ENCODE measurements around the gene TMBIM6. TPM values are rescaled to one million over a fixed set of nuclear protein-coding genes. Genes with fewer than 3 reads are reported as not detected.

The TMBIM6 gene
- polyA plus RNA-seq, 3 donors: 315 to 1,453 (median 1,396) TPM

DNA sequence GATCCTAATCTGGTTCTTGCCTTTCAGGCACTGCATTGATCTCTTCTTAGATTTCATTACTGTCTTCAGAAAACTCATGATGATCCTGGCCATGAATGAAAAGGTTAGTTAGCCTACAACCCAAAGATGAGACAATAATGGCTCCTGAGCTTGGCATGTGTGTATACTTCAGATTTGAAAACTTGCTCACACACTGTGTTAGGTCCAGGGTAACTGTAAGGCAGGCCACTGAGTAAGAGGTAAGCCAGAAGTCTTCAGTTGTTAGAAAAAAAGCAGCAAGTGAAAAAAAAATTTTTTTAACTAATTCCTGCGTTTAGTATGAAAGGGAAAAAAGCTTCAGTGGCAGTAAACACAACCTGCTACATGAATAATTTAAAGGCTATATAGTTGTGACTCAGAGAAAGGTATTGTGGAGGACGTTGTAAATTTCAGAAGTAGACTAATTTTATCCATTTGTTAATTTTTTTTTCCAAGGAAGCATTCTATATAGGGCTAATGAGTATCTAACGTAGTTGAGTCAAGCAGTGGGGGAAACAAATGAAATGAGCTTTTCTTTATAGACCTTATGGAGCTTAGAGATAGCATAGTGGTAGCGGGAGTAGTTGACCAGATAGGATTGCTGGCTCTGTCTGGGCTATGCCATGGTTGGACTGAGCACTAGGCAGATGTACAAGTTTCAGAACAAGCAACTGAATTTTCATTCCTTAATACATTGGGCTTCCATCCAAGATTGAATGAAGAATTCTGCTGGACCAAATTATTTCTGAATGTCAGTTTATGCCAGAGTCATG, 20.5 kb downstream of the TMBIM6 start:
- intact Hi-C loops (cut with micrococcal nuclease): no loop called here
- Histone ChIP-seq H3K27ac (ENCODE audit: low read depth in 1 of 2, low read length in 2 of 2) (peak overlapping the region in 1 of 2 donors; percentile 59), H3K4me1 (ENCODE audit: control insufficient read depth in 1 of 2, insufficient read depth in 2 of 2, low read length in 2 of 2) (no peaks in the 10 kb centered on the region), H3K27me3 (ENCODE audit: control insufficient read depth in 2 of 2, insufficient read depth in 2 of 2, low read length in 2 of 2) (no peaks in the 10 kb centered on the region), H3K36me3 (replicated peaks in 1 of 2; ENCODE audit: control insufficient read depth in 1 of 2, insufficient read depth in 2 of 2, low read length in 2 of 2) (peaks cover 82 to 85% of the 10 kb centered on the region in 2 donors), H3K79me2 (ENCODE audit: insufficient read depth, low read length) (peaks cover 4% of the 10 kb centered on the region), H4K20me1 (ENCODE audit: insufficient read depth, low read length) (peaks cover 73% of the 10 kb centered on the region), H3K9me3 (replicated peaks in 1 of 2; ENCODE audit: control insufficient read depth in 1 of 2, insufficient read depth in 1 of 2, low read length in 2 of 2) (no peaks in the 10 kb centered on the region), H2AFZ (ENCODE audit: insufficient read depth, low read depth, low read length, poor library complexity, severe bottlenecking) (no peak overlapping the region), H3K4me2 (replicated peaks; ENCODE audit: extremely low read depth, low read length, poor library complexity, severe bottlenecking) (no peak overlapping the region), H3K4me3 (replicated peaks in 1 of 3; ENCODE audit: low read depth in 2 of 3, low read length in 3 of 3) (no peak overlapping the region), H3K9ac (ENCODE audit: insufficient read depth, low read length, poor library complexity, severe bottlenecking) (no peak overlapping the region)
- Mint-ChIP-seq H3K4me3 (no peak overlapping the region), H3K9me3 (peaks cover 0 to 2% (median 0%) of the 10 kb centered on the region in 7 donors), H3K4me1 (peaks cover 11% of the 10 kb centered on the region), H3K36me3 (peaks cover 76 to 84% of the 10 kb centered on the region in 2 donors), H3K27ac (peak overlapping the region in 3 of 7 donors; percentile 27 to 60 (median 44)), H3K27me3 (ENCODE audit: low read depth in 3 of 3) (no peaks in the 10 kb centered on the region)
- WGBS (ENCODE audit: insufficient coverage): no CpG with 5 or more reads among the region's 4 CpGs
- TF ChIP-seq, protein P1, sequence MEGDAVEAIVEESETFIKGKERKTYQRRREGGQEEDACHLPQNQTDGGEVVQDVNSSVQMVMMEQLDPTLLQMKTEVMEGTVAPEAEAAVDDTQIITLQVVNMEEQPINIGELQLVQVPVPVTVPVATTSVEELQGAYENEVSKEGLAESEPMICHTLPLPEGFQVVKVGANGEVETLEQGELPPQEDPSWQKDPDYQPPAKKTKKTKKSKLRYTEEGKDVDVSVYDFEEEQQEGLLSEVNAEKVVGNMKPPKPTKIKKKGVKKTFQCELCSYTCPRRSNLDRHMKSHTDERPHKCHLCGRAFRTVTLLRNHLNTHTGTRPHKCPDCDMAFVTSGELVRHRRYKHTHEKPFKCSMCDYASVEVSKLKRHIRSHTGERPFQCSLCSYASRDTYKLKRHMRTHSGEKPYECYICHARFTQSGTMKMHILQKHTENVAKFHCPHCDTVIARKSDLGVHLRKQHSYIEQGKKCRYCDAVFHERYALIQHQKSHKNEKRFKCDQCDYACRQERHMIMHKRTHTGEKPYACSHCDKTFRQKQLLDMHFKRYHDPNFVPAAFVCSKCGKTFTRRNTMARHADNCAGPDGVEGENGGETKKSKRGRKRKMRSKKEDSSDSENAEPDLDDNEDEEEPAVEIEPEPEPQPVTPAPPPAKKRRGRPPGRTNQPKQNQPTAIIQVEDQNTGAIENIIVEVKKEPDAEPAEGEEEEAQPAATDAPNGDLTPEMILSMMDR (IDR thresholded peaks at IDR 0.05): no peak
- DNase-seq: no peak

- peaks cover 71 to 78% of the 10 kb centered on the region in 2 donors for H3K36me3 Mint-ChIP-seq
- H3K27me3 Mint-ChIP-seq (ENCODE audit: low read depth in 3 of 3): no peaks in the 10 kb centered on the region
- Histone ChIP-seq H4K20me1 (ENCODE audit: insufficient read depth, low read length) (peaks cover 67% of the 10 kb centered on the region), H2AFZ (ENCODE audit: insufficient read depth, low read depth, low read length, poor library complexity, severe bottlenecking) (no peak overlapping the region), H3K27me3 (ENCODE audit: control insufficient read depth in 2 of 2, insufficient read depth in 2 of 2, low read length in 2 of 2) (no peaks in the 10 kb centered on the region), H3K4me1 (ENCODE audit: control insufficient read depth in 1 of 2, insufficient read depth in 2 of 2, low read length in 2 of 2) (no peaks in the 10 kb centered on the region), H3K9me3 (replicated peaks in 1 of 2; ENCODE audit: control insufficient read depth in 1 of 2, insufficient read depth in 1 of 2, low read length in 2 of 2) (no peaks in the 10 kb centered on the region), H3K4me3 (replicated peaks in 1 of 3; ENCODE audit: low read depth in 2 of 3, low read length in 3 of 3) (no peak overlapping the region), H3K9ac (ENCODE audit: insufficient read depth, low read length, poor library complexity, severe bottlenecking) (no peak overlapping the region), H3K36me3 (replicated peaks in 1 of 2; ENCODE audit: control insufficient read depth in 1 of 2, insufficient read depth in 2 of 2, low read length in 2 of 2) (peaks cover 76 to 79% of the 10 kb centered on the region in 2 donors), H3K4me2 (replicated peaks; ENCODE audit: extremely low read depth, low read length, poor library complexity, severe bottlenecking) (no peak overlapping the region), H3K79me2 (ENCODE audit: insufficient read depth, low read length) (no peaks in the 10 kb centered on the region), H3K27ac (ENCODE audit: low read depth in 1 of 2, low read length in 2 of 2) (peak overlapping the region; percentile 9 to 59)
- H3K9me3 Mint-ChIP-seq: peaks cover 0 to 2% (median 0%) of the 10 kb centered on the region in 7 donors
- TF ChIP-seq, protein P1 (IDR thresholded peaks at IDR 0.05): no peak
- no CpG with 5 or more reads among the region's 5 CpGs for WGBS (ENCODE audit: insufficient coverage)
- intact Hi-C loops (cut with micrococcal nuclease): no loop called here
- peaks cover 11% of the 10 kb centered on the region for H3K4me1 Mint-ChIP-seq
- no peak for DNase-seq
- H3K27ac Mint-ChIP-seq: peak overlapping the region in 6 of 7 donors; percentile 27 to 72 (median 50)
- H3K4me3 Mint-ChIP-seq: no peak overlapping the region
Measured at GRCh38 chr12:49762468-49762847, 21.1 kb downstream of the TMBIM6 start.

Data from CD14-positive monocyte (primary cell).